ENCODE measurements around the gene PAM16.

DNA sequence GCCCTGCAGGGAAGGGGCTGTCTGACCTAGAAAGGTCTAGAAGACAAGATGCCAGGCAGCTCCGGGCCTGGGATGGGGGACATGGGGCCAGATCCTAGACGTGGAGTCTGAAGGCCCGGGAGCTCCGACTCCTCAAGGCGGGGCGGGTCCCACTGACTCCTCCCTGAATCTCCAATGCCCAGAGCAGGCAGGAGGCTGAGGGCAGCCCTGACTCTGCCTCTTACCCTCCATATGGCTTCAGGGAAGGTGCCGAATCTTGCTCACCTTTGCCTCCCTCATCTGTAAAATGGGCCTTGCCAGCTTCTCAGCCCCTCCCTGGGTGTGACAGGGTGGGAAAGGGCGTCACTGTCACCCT, 35.3 kb upstream of the PAM16 start:
- TF ChIP-seq, protein P1, sequence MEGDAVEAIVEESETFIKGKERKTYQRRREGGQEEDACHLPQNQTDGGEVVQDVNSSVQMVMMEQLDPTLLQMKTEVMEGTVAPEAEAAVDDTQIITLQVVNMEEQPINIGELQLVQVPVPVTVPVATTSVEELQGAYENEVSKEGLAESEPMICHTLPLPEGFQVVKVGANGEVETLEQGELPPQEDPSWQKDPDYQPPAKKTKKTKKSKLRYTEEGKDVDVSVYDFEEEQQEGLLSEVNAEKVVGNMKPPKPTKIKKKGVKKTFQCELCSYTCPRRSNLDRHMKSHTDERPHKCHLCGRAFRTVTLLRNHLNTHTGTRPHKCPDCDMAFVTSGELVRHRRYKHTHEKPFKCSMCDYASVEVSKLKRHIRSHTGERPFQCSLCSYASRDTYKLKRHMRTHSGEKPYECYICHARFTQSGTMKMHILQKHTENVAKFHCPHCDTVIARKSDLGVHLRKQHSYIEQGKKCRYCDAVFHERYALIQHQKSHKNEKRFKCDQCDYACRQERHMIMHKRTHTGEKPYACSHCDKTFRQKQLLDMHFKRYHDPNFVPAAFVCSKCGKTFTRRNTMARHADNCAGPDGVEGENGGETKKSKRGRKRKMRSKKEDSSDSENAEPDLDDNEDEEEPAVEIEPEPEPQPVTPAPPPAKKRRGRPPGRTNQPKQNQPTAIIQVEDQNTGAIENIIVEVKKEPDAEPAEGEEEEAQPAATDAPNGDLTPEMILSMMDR (IDR thresholded peaks at IDR 0.05 in 2 of 3, conservative IDR thresholded peaks at IDR 0.05 in 1 of 3; ENCODE audit: insufficient read depth in 2 of 3, low read depth in 1 of 3, low read length in 3 of 3): no peak
- TF ChIP-seq ZNF512 (tag; IDR thresholded peaks at IDR 0.05): no peak
- TF ChIP-seq ZNF561 (CRISPR knock-in tag; conservative IDR thresholded peaks at IDR 0.05): no peak
- TF ChIP-seq GTF2F1 (IDR thresholded peaks at IDR 0.05; ENCODE audit: low read depth, low read length): no peak
- TF ChIP-seq ZNF384 (IDR thresholded peaks at IDR 0.05; ENCODE audit: low read depth, low read length): no peak
- TF ChIP-seq ZNF217 (CRISPR knock-in tag; IDR thresholded peaks at IDR 0.05): no peak
- TF ChIP-seq ATF4 (CRISPR knock-in tag; IDR thresholded peaks at IDR 0.05): no peak
- no peak for TF ChIP-seq CBX8 (IDR thresholded peaks at IDR 0.05; ENCODE audit: borderline replicate concordance, extremely low read depth, low read depth, low read length, poor library complexity, severe bottlenecking)
- TF ChIP-seq CHD2 (IDR thresholded peaks at IDR 0.05; ENCODE audit: low read depth, low read length): no peak

Data from K562 (cell line).